ENCODE results near the gene NEGR1. TPM values are rescaled to one million over a fixed set of nuclear protein-coding genes. Genes with fewer than 3 reads are reported as not detected.

Gene NEGR1
- total RNA-seq, 1 donor from 2014 or later: 4.0 TPM

GRCh38 chr1:72177711-72178110, 104.6 kb downstream of the NEGR1 start:
- no peaks in the 10 kb centered on the region for H3K36me3 ChIP-seq (ENCODE audit: control insufficient read depth, insufficient read depth, low read length)
- TF ChIP-seq CTCF (IDR thresholded peaks at IDR 0.05; ENCODE audit: insufficient read depth, low read length, poor library complexity, severe bottlenecking): no peak
- no peak for DNase-seq (ENCODE audit: low read depth)
- H3K4me3 ChIP-seq (ENCODE audit: low read depth, low read length): no peak overlapping the region
- no peaks in the 10 kb centered on the region for H3K27me3 ChIP-seq (ENCODE audit: control insufficient read depth, insufficient read depth, low read length)

- no peak overlapping the region for H3K4me3 ChIP-seq (ENCODE audit: low read depth, low read length)
- H3K27me3 ChIP-seq (ENCODE audit: control insufficient read depth, insufficient read depth, low read length): no peaks in the 10 kb centered on the region
- TF ChIP-seq CTCF (IDR thresholded peaks at IDR 0.05; ENCODE audit: insufficient read depth, low read length, poor library complexity, severe bottlenecking): no peak
- no peak for DNase-seq (ENCODE audit: low read depth)
- H3K36me3 ChIP-seq (ENCODE audit: control insufficient read depth, insufficient read depth, low read length): no peaks in the 10 kb centered on the region
These were observed 112.1 kb downstream of the NEGR1 start for GRCh38 chr1:72170246-72170645.

- H3K4me3 ChIP-seq (ENCODE audit: low read depth, low read length): no peak overlapping the region
- no peak for TF ChIP-seq CTCF (IDR thresholded peaks at IDR 0.05; ENCODE audit: insufficient read depth, low read length, poor library complexity, severe bottlenecking)
- H3K36me3 ChIP-seq (ENCODE audit: control insufficient read depth, insufficient read depth, low read length): no peaks in the 10 kb centered on the region
- DNase-seq (ENCODE audit: low read depth): no peak
- no peaks in the 10 kb centered on the region for H3K27me3 ChIP-seq (ENCODE audit: control insufficient read depth, insufficient read depth, low read length)
These were observed 115.9 kb downstream of the NEGR1 start for GRCh38 chr1:72166426-72166825.

GRCh38 chr1:72150508-72150907, 131.8 kb downstream of the NEGR1 start:
- no peak for DNase-seq (ENCODE audit: low read depth)
- Histone ChIP-seq H3K27me3 (ENCODE audit: control insufficient read depth, insufficient read depth, low read length) (no peaks in the 10 kb centered on the region), H3K36me3 (ENCODE audit: control insufficient read depth, insufficient read depth, low read length) (no peaks in the 10 kb centered on the region), H3K4me3 (ENCODE audit: low read depth, low read length) (no peak overlapping the region)
- no peak for TF ChIP-seq CTCF (IDR thresholded peaks at IDR 0.05; ENCODE audit: insufficient read depth, low read length, poor library complexity, severe bottlenecking)

GRCh38 chr1:72141875-72142274, 140.5 kb downstream of the NEGR1 start:
- Histone ChIP-seq H3K27me3 (ENCODE audit: control insufficient read depth, insufficient read depth, low read length) (no peaks in the 10 kb centered on the region), H3K4me3 (ENCODE audit: low read depth, low read length) (no peak overlapping the region), H3K36me3 (ENCODE audit: control insufficient read depth, insufficient read depth, low read length) (no peaks in the 10 kb centered on the region)
- TF ChIP-seq CTCF (IDR thresholded peaks at IDR 0.05; ENCODE audit: insufficient read depth, low read length, poor library complexity, severe bottlenecking): no peak
- DNase-seq (ENCODE audit: low read depth): no peak

- no peaks in the 10 kb centered on the region for H3K27me3 ChIP-seq (ENCODE audit: control insufficient read depth, insufficient read depth, low read length)
- TF ChIP-seq CTCF (IDR thresholded peaks at IDR 0.05; ENCODE audit: insufficient read depth, low read length, poor library complexity, severe bottlenecking): no peak
- H3K36me3 ChIP-seq (ENCODE audit: control insufficient read depth, insufficient read depth, low read length): no peaks in the 10 kb centered on the region
- no peak overlapping the region for H3K4me3 ChIP-seq (ENCODE audit: low read depth, low read length)
- DNase-seq (ENCODE audit: low read depth): no peak
These were observed 142.1 kb downstream of the NEGR1 start for GRCh38 chr1:72140222-72140621.
